Measurements from ENCODE around the gene RABL2A.
"Not testable (repeated sequence)": the region's sequence is repeated elsewhere in the genome, so short reads cannot be mapped to it uniquely, and the experiment has no call there.

GRCh38 chr2:113595725-113596124 is 31.3 kb upstream of the RABL2A start:
- TF ChIP-seq, protein P1, sequence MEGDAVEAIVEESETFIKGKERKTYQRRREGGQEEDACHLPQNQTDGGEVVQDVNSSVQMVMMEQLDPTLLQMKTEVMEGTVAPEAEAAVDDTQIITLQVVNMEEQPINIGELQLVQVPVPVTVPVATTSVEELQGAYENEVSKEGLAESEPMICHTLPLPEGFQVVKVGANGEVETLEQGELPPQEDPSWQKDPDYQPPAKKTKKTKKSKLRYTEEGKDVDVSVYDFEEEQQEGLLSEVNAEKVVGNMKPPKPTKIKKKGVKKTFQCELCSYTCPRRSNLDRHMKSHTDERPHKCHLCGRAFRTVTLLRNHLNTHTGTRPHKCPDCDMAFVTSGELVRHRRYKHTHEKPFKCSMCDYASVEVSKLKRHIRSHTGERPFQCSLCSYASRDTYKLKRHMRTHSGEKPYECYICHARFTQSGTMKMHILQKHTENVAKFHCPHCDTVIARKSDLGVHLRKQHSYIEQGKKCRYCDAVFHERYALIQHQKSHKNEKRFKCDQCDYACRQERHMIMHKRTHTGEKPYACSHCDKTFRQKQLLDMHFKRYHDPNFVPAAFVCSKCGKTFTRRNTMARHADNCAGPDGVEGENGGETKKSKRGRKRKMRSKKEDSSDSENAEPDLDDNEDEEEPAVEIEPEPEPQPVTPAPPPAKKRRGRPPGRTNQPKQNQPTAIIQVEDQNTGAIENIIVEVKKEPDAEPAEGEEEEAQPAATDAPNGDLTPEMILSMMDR (IDR thresholded peaks at IDR 0.05; ENCODE audit: low read length), result not testable (repeated sequence)
- not testable (repeated sequence) for TF ChIP-seq EZH2phosphoT487 (IDR thresholded peaks at IDR 0.05; ENCODE audit: low read length); EZH2 (optimal IDR thresholded peaks at IDR 0.05; ENCODE audit: low read depth, low read length)
